PC-3 (cell line): ENCODE measurements around the gene DCLK1.

Experiments
- EZH2 ChIP-seq: fragments of 300-600 bp; sonication (generic); IDR thresholded peaks from one replicate; pipeline ENCODE4 v1.6.1; 2017; ENCODE audit warnings: antibody characterized with exemption, mild to moderate bottlenecking, low read length; ENCODE audit not compliant: unreplicated experiment
- TF ChIP-seq, protein P1 (sequence below): fragments of 300-600 bp; sonication (generic); conservative IDR thresholded peaks from 2 replicates; pipeline ENCODE4 v1.5.1; 2017; ENCODE audit warnings: antibody characterized with exemption, low read depth, mild to moderate bottlenecking, low read length

DNA sequence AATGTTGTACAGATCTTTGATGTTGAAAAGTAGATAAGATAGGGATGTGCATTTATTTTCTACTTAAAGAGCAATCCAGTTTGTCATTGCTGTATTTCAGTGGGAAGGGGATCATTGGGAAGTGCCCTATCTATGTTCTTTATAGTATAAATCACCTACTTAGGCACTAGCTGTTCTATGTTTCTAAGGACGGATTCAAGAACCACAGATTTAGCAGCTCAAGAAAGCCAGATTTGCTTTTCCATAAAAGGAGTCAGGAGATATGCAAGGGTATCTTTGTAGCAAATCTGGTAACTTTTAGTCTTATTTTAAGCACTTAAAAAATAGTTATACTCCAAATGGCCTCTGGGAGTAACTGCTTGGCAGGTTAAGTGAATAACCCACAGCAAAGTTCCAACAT lies 23.7 kb downstream of the DCLK1 start:
- TF ChIP-seq, protein P1, sequence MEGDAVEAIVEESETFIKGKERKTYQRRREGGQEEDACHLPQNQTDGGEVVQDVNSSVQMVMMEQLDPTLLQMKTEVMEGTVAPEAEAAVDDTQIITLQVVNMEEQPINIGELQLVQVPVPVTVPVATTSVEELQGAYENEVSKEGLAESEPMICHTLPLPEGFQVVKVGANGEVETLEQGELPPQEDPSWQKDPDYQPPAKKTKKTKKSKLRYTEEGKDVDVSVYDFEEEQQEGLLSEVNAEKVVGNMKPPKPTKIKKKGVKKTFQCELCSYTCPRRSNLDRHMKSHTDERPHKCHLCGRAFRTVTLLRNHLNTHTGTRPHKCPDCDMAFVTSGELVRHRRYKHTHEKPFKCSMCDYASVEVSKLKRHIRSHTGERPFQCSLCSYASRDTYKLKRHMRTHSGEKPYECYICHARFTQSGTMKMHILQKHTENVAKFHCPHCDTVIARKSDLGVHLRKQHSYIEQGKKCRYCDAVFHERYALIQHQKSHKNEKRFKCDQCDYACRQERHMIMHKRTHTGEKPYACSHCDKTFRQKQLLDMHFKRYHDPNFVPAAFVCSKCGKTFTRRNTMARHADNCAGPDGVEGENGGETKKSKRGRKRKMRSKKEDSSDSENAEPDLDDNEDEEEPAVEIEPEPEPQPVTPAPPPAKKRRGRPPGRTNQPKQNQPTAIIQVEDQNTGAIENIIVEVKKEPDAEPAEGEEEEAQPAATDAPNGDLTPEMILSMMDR, result no peak
- no peak for TF ChIP-seq EZH2
